ENCODE results near the gene DDOST. TPM values are rescaled to one million over a fixed set of nuclear protein-coding genes. Genes with fewer than 3 reads are reported as not detected.

DDOST gene
- total and polyA plus RNA-seq, 2 experiments from 2014 or later = 151 to 270 TPM

- peaks cover 11% of the 10 kb centered on the region for H3K27me3 Mint-ChIP-seq (ENCODE audit: insufficient read depth, low read depth, poor library complexity)
- Histone ChIP-seq H3K36me3 (ENCODE audit: insufficient read depth) (no peaks in the 10 kb centered on the region), H3K27me3 (ENCODE audit: insufficient read depth) (no peaks in the 10 kb centered on the region), H4K20me1 (replicated peaks; ENCODE audit: insufficient read depth) (no peaks in the 10 kb centered on the region; the same call in 1 of the 2 replicates), H3K4me3 (no peak overlapping the region), H3F3A (replicated peaks; ENCODE audit: low read depth) (no peaks in the 10 kb centered on the region), H2AFZ (no peak overlapping the region), H3K79me2 (replicated peaks; ENCODE audit: insufficient read depth) (peaks cover 4% of the 10 kb centered on the region), H3K4me1 (ENCODE audit: insufficient read depth) (peaks cover 4% of the 10 kb centered on the region; the same call in 1 of the 2 replicates), H3K27ac (ENCODE audit: low read depth) (no peak overlapping the region), H3K9me2 (ENCODE audit: insufficient read depth) (no peaks in the 10 kb centered on the region), H3K4me2 (no peak overlapping the region)
- DNase-seq (ENCODE audit: low spot score) (no peak), ATAC-seq (no peak)
- no peak overlapping the region for H3K4me3 Mint-ChIP-seq
- H3K27ac Mint-ChIP-seq = peak overlapping the region; percentile 62; the same call in 1 of the 2 replicates
- TF ChIP-seq JUNB (IDR thresholded peaks at IDR 0.05; ENCODE audit: unreplicated experiment) = no peak
- TF ChIP-seq ETS1 (IDR thresholded peaks at IDR 0.05) = no peak
- TF ChIP-seq CREB1 (CRISPR knock-in tag; IDR thresholded peaks at IDR 0.05; ENCODE audit: low read depth) = no peak
- no peak for TF ChIP-seq POLR2AphosphoS5 (IDR thresholded peaks at IDR 0.05; ENCODE audit: low read depth)
- no peak for TF ChIP-seq REST (IDR thresholded peaks at IDR 0.05; ENCODE audit: unreplicated experiment)
- no peak for TF ChIP-seq ZNF114 (CRISPR knock-in tag; IDR thresholded peaks at IDR 0.05)
- TF ChIP-seq NANOG (IDR thresholded peaks at IDR 0.05; ENCODE audit: borderline replicate concordance) = no peak
- TF ChIP-seq ZNF331 (CRISPR knock-in tag; IDR thresholded peaks at IDR 0.05; ENCODE audit: low read depth) = no peak
- no peak for TF ChIP-seq CTCF (conservative IDR thresholded peaks at IDR 0.05; ENCODE audit: low read depth in 2 of 2)
- no peak for TF ChIP-seq STAT1 (IDR thresholded peaks at IDR 0.05; ENCODE audit: unreplicated experiment)
- no peak for TF ChIP-seq EZH2 (IDR thresholded peaks at IDR 0.05; ENCODE audit: low read depth, unreplicated experiment)
- TF ChIP-seq ZNF462 (CRISPR knock-in tag; IDR thresholded peaks at IDR 0.05) = no peak
- no peak for TF ChIP-seq EZH2phosphoT487 (IDR thresholded peaks at IDR 0.05; ENCODE audit: unreplicated experiment)
- peaks cover 5% of the 10 kb centered on the region; the same call in 2 of the 3 replicates for H3K36me3 Mint-ChIP-seq (ENCODE audit: low read depth)
- H3K4me1 Mint-ChIP-seq = peaks cover 9% of the 10 kb centered on the region
- no peaks in the 10 kb centered on the region; the same call in 2 of the 3 replicates for H3K9me3 Mint-ChIP-seq
These were observed 4.6 kb upstream of the DDOST start for GRCh38 chr1:20665726-20666125.

Measured in GM23338 (cell line).